ENCODE data around the gene GLRX5. TPM values are rescaled to one million over a fixed set of nuclear protein-coding genes. Genes with fewer than 3 reads are reported as not detected.

GLRX5 gene
- total RNA-seq (10 to 100 TPM; 38.0 to 49.2 (median 41.7) TPM), polyA plus RNA-seq (100 to 1,000 TPM in 1 of 2 donors, 10 to 100 TPM in 1; 52.6 to 105 TPM)
- long read RNA-seq, donor 1, partial matches to known transcripts, result 1 of 5 reads
- long read RNA-seq, donor 1, other reads (novel, unspliced or antisense), result 2 of 5 reads
- long read RNA-seq, donor 2, transcript GLRX5-201 (2 exons, 1,564 nt), result major isoform, 66 of 85 reads
- long read RNA-seq, donor 2, partial matches to known transcripts, result 0 of 85 reads
- long read RNA-seq, donor 2, other reads (novel, unspliced or antisense), result 19 of 85 reads
- long read RNA-seq, donor 3, transcript GLRX5-201 (2 exons, 1,564 nt), result major isoform, 99 of 103 reads
- long read RNA-seq, donor 3, partial matches to known transcripts, result 0 of 103 reads
- long read RNA-seq, donor 3, other reads (novel, unspliced or antisense), result 4 of 103 reads

DNA sequence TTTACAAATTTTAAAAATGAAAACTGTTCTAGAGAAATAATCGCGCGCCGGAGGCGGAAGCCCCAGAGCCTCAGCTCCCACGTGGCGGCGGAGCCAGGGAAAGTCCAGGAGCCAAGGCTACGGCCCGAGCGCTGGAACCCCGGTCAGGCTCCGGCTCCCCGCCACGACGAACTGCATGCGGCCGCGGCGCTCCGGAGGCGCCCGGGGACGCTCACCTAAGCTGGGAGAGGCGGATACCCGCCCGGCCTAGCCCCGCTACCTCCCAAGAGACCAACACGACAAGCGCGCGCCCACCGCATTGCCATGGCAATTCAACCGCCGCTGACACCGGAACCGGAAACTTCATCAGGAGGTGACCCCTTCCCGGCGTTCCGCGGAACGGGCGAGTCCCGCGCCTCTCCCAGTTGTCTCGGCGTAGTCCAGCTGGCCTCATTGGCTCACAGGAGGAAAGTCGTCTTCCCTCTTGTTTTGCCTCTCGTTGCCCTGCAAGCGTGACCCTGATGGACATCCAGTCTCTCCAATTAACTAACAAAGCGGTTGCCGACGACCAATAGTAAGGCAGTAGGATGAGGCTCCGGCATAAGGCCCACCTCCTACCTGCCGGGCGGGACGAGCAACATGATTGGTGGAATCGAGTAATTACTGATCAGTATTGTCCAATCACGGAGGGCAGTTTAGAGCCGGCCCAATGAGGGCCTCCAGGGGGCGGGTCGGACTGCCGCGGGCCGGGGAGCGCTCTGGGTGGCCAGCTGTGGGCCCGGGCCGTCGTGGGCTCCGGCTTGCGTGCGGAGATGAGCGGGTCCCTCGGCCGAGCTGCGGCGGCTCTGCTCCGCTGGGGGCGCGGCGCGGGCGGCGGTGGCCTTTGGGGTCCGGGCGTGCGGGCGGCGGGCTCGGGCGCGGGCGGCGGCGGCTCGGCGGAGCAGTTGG is at the start of gene GLRX5:
TSS of gene GLRX5 (plus strand) at position 752 of the 927 bp plus-strand sequence. CDS start at position 792, 40 bp downstream.
- WGBS, 3 donors, result 0 to 1% (median 0%) methylated on average over 71 to 97 of the region's 97 CpGs
- Histone ChIP-seq H3K4me3 (peak within 1 kb of the TSS; percentile 85), H3K36me3 (no peaks in the 10 kb centered on the region), H3K27ac (peak within 1 kb of the TSS; percentile 64 to 71), H3K4me1 (ENCODE audit: insufficient read depth) (peaks cover 23% of the 10 kb centered on the region), H3K27me3 (no peaks in the 10 kb centered on the region), H3K9me3 (no peaks in the 10 kb centered on the region)
- intact Hi-C loops (cut with DNase I), result loop anchor here in 2 of 4 donors (5.0 kb wide), 3 partner anchors 52 to 1012 kb away; partner anchors contain the start of gene DICER1 (in 1 of the 2)
- peak; percentile 57 for TF ChIP-seq POLR2A (IDR thresholded peaks at IDR 0.05)
- TF ChIP-seq EP300 (IDR thresholded peaks at IDR 0.05), result no peak
- TF ChIP-seq, protein P1, sequence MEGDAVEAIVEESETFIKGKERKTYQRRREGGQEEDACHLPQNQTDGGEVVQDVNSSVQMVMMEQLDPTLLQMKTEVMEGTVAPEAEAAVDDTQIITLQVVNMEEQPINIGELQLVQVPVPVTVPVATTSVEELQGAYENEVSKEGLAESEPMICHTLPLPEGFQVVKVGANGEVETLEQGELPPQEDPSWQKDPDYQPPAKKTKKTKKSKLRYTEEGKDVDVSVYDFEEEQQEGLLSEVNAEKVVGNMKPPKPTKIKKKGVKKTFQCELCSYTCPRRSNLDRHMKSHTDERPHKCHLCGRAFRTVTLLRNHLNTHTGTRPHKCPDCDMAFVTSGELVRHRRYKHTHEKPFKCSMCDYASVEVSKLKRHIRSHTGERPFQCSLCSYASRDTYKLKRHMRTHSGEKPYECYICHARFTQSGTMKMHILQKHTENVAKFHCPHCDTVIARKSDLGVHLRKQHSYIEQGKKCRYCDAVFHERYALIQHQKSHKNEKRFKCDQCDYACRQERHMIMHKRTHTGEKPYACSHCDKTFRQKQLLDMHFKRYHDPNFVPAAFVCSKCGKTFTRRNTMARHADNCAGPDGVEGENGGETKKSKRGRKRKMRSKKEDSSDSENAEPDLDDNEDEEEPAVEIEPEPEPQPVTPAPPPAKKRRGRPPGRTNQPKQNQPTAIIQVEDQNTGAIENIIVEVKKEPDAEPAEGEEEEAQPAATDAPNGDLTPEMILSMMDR (IDR thresholded peaks at IDR 0.05), result no peak
- DNase-seq, result peak; percentile 97 to 99 (median 98)

DNA sequence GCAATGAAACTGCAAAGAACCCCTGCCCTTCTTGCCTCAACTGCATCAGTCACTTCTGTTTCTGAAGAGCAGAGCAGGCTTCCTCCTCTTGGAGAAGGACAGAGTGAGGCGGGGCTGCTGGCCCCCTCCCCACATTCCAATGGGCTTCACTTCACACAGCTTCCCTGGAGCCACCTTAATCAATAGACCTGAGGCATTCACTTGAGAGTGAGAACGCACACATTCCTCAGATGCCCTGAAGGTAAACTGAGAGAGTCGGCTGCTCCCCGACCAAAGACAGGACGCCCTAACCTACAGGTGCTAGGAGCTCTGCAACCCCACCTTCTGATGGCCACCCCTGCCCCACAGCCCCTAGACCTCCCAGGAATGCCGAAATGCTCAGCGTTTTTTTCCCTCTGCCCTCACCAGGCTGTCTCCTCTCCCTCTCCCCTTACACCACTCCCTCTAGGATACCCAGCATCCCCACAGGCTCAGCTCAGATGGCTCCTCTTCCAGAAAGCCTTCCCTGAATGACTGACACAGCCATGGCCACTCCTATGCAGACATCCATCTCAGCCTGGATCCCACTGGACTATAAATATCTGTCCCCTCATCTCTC is 49.5 kb upstream of the GLRX5 start:
- TF ChIP-seq EP300 (IDR thresholded peaks at IDR 0.05) (no peak), POLR2A (IDR thresholded peaks at IDR 0.05) (no peak)
- TF ChIP-seq, protein P1 (IDR thresholded peaks at IDR 0.05), result no peak
- intact Hi-C loops (cut with DNase I), result loop anchor here in 1 of 4 donors (5.0 kb wide), 1 partner anchor 37 kb away; no protein-coding TSS in a partner anchor
- no peaks in the 10 kb centered on the region for H3K9me3 ChIP-seq
- no peak for DNase-seq
- H3K36me3 ChIP-seq, result no peaks in the 10 kb centered on the region
- 82 to 90% (median 86%) methylated on average over 7 of the region's 7 CpGs for WGBS, 3 donors
- H3K27me3 ChIP-seq, result no peaks in the 10 kb centered on the region
- no peak overlapping the region for H3K4me3 ChIP-seq
- H3K4me1 ChIP-seq (ENCODE audit: insufficient read depth), result peaks cover 28% of the 10 kb centered on the region
- H3K27ac ChIP-seq, result no peak overlapping the region

DNA sequence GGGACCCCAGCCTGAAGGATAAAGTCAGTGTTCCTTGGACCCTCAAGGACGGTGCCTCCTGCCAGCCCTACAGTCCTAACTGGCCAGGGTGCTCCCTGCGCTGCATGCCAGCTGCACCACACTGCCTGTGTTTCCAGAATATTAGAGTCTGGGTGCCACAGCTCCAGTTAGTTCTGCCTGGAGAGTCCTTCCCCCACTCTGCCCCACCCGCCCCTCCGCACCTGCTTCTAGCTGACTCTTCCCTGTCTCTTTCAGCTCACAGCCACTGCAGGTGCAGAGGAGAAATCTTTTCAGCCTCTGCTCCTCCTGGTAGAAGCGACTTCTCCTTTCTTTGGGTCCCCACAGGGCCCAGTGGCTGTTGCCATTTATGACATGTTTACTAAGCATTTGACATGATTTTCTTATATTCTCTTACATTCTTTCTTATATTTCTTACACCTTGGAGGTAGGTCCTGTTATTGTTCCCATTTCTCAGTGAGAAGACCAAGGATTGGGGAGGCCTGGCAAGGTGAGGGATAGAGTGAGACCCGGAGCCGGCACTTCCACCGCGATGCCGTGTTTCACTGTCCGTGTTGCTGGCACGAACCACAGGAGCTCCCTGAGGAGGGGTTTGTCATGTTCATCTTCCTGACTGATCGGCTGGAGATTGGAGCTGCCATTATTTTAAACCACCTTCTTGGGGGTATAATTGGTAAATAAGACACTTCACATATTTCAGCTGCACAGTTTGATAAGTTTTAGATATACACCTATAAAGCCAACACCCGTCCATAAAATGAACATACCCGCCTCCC is 47.8 kb upstream of the GLRX5 start:
- 90 to 93% (median 90%) methylated on average over 15 of the region's 15 CpGs for WGBS, 3 donors
- H3K4me1 ChIP-seq (ENCODE audit: insufficient read depth), result peaks cover 37% of the 10 kb centered on the region

More for the DNA sequence above, 47.8 kb upstream of the GLRX5 start:
- Histone ChIP-seq H3K27ac (no peak overlapping the region), H3K4me3 (no peak overlapping the region), H3K9me3 (no peaks in the 10 kb centered on the region), H3K27me3 (no peaks in the 10 kb centered on the region), H3K36me3 (no peaks in the 10 kb centered on the region)
- TF ChIP-seq EP300 (IDR thresholded peaks at IDR 0.05) (no peak), POLR2A (IDR thresholded peaks at IDR 0.05) (no peak)
- TF ChIP-seq, protein P1 (IDR thresholded peaks at IDR 0.05), result no peak
- no peak for DNase-seq
- intact Hi-C loops (cut with DNase I), result loop anchor here in 1 of 4 donors (5.0 kb wide), 1 partner anchor 35 kb away; no protein-coding TSS in a partner anchor
